Head of caudate nucleus (tissue), 42 donors: ENCODE measurements around the gene TDRD1.

ENCODE experiments used
- DNase-seq, 42 donors: peaks; one replicate each; pipeline versions ENCODE4 v3.0.0 to v3.0.0-alpha.2; 2020 to 2021; ENCODE audit warnings: mixed read lengths in 7 of 42
- intact Hi-C: fragments of 100-400 bp; cut with DNase I; formaldehyde crosslinking; loops from one replicate; pipeline ENCODE4 v1.15.0; 2022

TDRD1 gene

DNA sequence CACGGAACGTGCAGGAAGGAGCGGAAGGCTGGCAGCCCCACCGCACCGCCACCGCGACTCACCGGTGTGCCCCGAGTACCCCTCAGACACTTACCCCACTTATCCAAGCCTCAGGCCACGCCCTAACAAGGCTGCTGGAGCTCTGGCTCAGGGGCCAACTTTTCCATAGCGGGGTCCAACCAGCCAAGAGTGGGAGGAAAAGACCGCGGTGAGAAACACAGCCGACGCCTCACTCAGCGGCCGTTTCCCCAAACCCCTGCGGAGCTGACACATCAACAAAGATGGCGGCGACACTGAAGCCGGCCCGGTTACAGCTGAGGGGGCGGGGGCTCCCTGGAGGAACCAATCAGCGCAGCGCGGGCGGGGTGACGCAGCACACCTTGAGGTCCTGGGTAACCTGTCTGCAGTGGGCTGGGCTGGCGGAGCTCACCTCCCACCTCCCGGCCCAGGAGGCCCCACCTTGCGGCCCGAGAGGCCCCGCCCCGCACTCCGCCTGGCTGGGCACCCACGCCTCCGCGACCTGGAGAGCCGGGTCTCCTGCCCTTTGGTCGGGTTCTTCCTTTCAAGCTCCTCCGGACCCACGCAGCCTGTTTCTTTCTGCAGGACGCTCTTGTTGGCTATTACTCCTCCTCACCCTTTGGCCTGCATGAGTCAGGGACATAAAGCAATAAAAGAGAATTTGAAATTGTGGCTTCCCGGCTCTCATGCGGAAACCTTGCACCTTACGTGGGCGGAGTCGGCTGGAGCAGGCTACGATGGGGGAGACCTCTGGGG, 5.0 kb upstream of the TDRD1 start, which contains the start of gene CCDC186:
TSS of gene CCDC186 (minus strand) at position 283 of the 774 bp plus-strand sequence. CDS start 10,935 bp downstream, outside the sequence.
- intact Hi-C loops, result no loop called here
- DNase-seq, result peak; percentile 90 to 99 (median 96)

DNA sequence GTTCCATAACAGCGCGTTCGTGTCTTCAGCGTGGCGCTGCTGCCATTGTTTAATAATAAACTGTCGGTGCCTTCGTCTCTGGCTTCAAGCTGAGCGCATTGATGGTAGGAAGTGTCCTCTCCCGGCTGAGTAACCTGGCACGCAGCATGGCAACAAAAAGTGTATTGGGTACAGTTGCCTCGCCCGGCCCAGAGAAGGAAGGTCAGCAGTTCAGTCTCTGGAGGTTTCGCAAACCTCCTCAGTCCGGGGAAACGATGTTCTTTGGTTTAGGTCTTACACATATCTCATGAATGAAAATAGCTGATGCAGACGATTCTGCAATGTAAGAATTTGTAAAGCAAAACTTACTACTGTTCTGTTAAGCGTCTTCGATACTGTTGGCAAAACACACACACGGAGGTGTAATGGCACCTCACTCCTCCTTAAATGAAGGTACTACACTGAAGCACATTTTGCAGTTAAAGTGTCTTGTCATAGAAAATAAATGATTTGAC, 4.4 kb upstream of the TDRD1 start:
- peak in 39 of 42 donors; percentile 5 to 66 (median 36) for DNase-seq
- intact Hi-C loops, result no loop called here

DNA sequence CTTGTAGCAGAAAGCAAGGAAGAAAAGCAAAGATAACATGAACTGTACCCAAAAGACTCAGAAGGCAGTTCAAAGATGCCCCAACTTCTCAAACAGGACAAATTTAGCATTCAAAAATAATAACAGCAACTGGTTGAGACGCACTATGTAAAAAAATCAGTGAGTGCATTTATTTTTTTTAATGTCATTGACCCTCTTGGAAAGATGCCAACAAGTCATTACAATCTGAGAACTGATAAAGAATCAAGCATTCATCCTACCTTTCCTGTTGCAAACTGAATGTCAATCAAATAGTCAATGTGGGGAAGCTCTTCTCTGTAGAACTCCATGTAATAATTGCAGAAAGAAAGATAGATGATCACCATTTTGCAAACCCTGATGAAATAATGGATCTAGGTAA, 3.5 kb upstream of the TDRD1 start:
- no peak for DNase-seq
- intact Hi-C loops, result no loop called here

DNA sequence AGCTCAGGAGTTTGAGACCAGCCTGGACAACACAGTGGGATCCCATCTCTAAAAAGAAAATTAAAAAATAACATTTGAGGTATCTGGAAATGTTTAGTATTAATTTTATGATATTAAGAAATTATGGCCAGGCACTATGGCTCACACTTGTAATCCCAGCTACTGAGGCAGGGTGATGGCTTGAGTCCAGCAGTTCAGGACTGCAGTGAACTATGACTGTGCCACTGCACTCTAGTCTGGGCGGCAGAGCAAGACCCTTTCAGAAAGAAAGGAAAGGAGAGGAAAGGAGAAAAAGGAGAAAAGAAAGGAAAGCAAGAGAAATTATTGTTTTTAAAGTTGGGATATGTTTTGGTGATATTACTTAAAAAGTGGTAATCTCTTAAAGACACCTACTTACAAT, 2.6 kb upstream of the TDRD1 start:
- intact Hi-C loops, result no loop called here
- no peak for DNase-seq

DNA sequence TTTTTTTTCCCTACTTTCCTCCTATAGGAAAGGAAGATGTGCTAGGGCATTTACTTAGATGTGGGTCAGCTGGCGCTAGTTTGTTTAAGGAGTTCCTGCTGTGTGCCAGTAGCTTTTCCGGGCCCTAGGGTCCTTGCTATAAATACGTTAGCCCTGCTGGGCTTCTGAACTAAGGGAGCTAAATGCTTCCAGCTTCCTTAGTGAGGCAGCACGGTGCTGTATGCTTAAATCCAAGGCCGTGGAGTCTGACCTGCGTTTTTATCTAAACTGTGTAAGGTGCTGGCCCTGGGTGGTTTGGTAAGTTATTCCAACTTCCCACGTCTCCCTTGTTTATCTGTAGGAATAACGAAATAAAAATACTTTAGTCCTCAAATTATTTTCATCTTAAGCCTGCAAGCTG, 594 bp downstream of the TDRD1 start:
- intact Hi-C loops, result no loop called here

DNA sequence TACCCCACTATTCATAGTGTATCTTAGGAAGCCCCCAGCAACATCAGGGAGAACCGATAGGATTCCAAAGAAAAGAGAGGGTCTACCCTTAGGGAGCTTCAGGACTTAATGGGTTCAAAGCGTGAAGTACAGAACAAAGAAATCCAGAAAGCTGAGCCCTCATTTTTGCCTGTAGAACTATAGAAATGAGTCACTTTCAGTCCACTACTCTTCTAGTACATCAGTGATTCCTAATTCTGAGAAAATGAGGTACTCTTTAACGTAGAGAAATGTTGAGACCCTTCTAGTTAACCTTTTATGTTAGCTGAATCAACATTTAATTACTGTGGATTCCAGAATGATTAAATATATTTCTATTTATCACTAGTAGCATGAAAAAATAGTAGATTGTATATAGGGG, 1.8 kb downstream of the TDRD1 start:
- intact Hi-C loops, result no loop called here
- DNase-seq, result no peak

More for the DNA sequence above, 594 bp downstream of the TDRD1 start:
- no peak for DNase-seq

DNA sequence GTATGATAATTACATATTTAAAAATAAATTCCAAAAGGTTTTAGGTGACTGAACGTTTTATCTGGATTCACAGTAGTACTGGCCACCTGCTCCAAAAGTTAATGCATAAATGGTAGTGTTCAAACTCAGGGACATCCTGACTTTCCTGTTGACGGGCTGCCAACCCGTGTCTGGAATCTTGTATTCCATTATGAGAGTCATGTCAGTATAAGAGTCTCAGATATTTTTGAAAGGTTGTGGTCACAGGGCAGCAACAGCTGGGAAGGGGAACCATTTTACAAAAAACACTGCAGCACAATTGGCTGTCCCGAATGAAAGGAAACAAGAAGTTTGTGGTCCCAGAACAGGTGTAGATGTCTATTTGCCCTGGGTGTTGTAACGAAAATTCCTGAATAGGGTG, 2.8 kb downstream of the TDRD1 start:
- intact Hi-C loops, result no loop called here
- no peak for DNase-seq

DNA sequence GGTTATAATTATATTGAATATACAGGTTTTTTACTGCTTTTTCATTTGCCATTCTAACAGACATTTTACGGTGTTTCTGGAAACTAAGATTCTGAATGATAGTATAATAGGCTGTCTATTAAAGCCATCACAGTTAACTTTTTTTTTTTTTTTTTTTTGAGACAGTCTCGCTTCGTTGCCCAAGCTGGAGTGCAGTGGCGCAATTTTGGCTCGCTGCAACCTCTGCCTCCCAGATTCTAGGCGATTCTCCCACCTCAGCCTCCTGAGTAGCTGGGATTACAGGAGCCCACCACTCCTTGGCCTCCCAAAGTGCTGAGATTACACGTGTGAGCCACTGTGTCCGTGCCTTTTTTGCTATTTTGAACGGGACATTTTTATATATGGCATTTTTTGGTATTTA, 4.4 kb downstream of the TDRD1 start:
- no peak for DNase-seq
- intact Hi-C loops, result no loop called here

DNA sequence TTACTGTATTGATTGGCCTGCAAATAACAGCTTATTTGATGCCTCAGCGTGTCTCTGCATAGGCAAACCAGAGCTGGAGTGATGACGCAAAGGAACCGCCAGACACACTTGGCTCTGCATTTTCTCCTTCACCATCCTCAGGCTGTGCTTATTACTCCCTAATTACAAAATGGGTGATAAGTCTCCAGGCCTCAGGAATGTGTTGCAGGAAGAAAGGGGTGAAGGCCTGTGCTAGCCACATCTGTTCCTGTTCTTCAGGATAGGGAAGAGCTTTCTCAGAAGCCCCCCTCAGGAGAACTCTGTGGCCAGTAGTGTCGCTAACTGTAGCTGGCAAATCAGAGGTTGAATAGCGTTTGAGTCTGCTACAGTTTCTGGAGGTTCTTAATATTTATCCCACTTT, 5.1 kb downstream of the TDRD1 start:
- intact Hi-C loops, result no loop called here
- no peak for DNase-seq

DNA sequence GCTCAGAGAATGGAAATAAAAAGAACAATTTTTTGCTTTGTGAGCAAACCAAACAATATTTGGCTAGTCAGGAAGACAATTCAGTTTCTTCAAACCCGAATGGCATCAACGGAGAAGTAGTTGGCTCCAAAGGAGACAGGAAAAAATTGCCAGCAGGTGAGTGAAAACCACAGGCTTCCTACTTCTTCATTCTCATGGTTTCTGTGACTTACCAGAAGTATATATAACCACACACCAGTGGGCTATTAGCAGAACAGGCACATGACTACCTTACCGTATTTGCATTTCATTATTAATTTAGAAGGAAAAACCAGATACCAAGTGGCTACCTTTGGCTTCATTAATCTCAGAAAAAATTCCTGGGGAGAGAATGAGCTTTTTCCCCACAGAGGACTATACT, 8.8 kb downstream of the TDRD1 start:
- intact Hi-C loops, result no loop called here
- no peak for DNase-seq

DNA sequence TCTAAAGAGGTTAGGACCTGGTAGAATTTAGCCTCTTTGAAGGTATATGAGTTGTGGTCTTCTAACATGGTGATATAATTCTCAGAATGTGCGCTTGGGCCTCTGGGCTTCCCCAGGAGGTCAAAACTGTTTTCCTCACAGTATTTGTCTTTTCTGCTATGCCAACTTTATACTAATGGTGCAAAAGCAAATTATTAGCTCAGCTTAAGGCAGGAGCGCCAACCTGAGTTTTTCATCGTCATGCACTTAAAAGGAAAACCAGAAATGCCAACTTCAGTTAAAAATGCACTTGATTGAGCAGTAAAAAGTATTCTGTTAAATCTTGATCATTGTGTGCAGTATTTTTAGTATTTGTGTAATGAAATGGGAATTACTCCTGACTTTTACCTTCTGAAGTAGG, 9.7 kb downstream of the TDRD1 start:
- DNase-seq, result no peak
- intact Hi-C loops, result no loop called here

DNA sequence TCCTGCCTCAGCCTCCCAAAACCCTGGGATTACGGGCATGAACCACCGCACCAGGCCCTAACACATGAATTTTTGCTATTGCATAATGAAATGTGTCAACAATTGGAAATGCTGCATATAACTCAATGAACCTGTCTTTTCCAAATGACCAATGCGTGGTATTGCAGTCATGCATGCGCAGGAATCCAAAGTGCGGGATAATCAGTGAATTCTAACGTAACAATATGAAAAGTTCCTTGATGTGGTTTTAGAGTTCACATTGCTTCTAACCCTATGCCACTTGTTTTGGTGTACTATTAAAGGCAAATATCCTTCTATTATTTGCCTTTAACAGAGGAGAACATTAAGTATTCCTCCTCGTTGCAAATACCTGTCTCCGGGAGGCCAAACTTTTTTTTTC, 10.5 kb downstream of the TDRD1 start:
- no peak for DNase-seq
- intact Hi-C loops, result no loop called here

DNA sequence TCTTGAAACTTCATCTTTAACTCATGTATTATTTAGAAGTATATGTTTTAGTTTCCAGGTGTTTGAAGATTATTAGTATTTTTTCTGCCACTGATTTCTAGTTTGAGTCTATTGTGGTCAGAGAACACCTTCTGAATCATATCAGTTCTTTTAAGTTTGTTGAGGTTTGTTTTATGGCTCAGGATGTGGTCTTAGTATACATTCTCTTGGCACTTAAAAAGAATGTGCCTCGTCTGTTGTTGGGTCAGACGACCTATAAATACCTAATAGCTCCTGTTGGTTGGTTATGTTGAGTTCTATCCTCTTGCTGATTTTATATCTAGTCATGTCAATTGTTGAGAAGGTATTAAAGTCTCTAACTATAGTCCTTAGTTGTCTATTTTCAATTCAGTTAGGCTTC, 15.9 kb downstream of the TDRD1 start:
- no peak for DNase-seq
- intact Hi-C loops, result no loop called here

DNA sequence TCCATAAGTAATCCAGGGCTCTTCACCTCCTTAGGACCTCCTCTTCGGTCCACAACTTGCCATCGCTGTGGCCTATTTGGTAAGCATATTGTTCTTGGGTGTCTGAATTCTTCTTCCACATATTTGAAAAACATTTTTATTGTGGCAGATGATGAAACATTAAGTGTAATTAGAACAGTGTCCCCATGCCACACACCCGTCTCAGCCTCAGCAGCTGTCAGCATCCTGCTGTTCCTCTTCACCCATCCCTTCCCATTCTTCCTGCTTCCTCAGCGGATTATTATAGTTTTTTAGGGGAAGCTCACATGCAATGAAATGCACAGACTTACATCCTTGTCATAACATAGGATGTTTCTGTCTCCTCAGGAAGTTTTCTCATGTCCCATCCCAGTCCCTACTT, 20.1 kb downstream of the TDRD1 start:
- intact Hi-C loops, result no loop called here
- DNase-seq, result no peak

DNA sequence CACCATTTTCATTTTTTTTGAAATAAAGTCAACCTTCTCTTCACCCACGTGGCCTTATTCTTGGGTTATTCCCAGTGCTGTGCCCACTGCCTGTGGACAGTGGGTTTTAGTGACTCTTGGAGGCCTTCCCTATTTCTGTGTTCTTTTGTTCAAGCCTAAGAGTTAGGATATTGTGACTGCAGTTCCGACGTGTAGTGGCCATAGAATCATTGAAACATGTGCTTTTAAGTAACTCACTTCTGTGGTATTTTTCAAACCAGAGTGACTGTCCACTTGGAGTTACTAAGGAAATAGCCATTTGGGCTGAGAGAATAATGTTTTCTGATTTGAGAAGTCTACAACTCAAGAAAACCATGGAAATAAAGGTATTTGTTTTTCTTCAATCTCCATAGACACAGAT, 23.7 kb downstream of the TDRD1 start:
- intact Hi-C loops, result no loop called here
- no peak for DNase-seq

DNA sequence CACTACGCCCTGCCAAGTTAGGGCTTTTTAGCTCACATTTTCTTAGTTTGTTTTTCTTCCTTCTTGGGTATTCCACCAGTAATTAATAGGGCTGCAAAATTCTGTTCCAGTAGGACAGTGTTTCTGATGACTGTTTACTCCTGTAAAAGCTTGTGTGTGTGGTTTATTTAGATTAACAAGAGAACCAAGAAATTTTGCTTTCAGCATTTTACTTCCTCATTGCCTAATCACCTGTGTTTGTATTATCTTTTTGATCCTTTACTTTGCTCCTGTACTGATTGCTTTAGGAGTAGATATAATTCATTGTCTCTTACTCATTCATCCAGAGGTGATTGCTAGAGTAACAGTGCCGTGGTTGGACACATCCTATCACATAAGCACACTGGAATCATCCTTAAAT, 27.7 kb downstream of the TDRD1 start:
- intact Hi-C loops, result no loop called here
- no peak for DNase-seq

DNA sequence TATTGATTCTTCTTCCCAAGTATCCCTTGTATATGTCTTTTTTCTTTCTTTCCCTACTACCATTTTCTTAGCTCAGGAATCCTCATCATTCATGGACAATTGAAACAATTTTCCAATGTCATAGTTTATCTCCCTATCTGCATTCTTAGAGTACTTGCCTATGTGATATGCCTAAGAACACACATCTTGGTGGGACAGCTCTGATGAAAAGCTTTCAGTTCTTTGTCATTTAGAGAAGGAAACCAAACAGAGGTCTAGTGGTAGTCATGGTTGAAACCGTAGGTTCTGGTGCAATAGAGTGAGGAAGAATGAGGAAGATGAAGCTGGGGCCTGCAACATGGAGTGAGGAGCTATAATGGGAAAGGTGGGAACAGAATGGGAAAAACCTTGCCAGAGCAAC, 28.2 kb downstream of the TDRD1 start:
- intact Hi-C loops, result no loop called here
- no peak for DNase-seq

DNA sequence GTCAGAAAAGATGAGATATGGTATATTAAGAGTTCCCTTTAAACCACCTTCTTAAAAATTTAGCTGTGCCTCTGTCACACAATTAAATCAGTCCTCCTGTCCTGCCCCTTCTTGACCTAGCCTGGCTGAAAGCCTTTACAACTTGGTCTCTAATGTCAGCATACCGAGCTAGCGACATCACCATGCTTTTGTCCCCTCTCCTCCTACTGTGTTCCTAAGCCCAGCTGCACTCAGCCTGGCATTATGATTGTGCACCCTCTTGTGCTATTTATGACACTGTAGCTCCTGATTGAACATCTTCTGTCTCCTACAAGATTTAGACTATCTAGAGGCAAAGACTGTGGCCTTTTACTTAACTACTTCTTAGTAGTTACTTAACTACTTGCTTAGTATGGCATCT, 29.2 kb downstream of the TDRD1 start:
- DNase-seq, result no peak
- intact Hi-C loops, result no loop called here

DNA sequence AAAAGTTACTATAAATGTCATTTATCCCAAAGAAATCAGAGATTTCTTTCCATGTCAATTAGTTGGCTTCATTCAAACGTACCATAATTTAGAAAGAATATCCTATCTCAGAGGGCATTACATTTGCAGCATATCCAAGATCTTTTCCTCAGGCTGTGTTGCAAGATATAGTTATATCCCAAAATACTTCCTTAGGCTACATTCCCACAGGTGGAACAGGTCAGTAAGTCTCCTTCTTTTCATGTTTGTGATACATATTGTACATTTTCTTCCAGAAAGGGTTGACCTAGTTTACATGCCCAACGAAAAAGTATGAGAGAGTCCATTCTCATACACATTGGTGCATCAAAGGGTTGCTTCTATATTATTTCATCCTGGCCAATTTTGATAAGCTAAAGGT, 33.0 kb downstream of the TDRD1 start:
- intact Hi-C loops, result no loop called here
- no peak for DNase-seq

DNA sequence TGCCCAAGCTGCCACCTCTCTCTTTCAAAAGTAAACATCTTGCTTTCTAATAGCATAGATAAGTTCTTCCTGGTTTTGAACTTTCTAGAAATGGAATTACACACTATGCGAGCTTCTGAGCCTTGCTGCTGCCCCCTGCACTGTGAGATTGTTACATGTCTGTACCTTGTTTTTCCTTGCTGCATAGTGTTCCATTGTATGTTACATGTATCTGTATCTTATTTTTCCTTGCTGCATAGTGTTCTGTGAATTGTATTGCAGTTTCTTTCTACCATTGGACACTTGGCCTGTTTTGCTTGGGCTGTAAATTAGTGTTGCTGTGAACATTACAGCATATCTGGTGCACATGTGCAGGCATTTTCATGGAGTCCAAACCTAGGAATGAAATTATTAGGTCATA, 35.9 kb downstream of the TDRD1 start:
- intact Hi-C loops, result no loop called here
- DNase-seq, result no peak

DNA sequence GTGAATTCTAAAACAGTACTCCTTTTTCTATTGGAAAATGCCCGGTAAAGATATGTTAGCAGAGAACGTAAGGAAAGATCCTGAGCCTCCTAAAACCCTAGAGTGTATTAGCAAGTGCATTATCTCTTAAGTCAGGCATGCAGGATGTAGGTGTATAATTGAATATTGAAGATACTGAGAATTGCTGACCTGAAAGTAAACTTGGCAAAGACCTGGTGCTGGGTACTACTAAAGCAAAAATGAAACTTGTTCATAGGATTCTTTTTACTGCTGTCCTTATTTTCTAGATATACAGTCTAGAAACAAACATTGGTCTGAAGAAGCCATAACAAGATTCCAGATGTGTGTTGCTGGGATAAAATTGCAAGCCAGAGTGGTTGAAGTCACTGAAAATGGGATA, 41.1 kb downstream of the TDRD1 start:
- intact Hi-C loops, result no loop called here
- no peak for DNase-seq
